ENCODE data around the gene CANT1. TPM values are rescaled to one million over a fixed set of nuclear protein-coding genes. Genes with fewer than 3 reads are reported as not detected.
A peak's percentile ranks its signal among the peaks of the same experiment; 100 is the strongest.

Gene CANT1
- total and polyA plus RNA-seq, 2 of the 13 experiments (the other 11 are each of a cell fraction or from before 2014, with no cell fraction given): 34.1 to 42.1 TPM

DNA sequence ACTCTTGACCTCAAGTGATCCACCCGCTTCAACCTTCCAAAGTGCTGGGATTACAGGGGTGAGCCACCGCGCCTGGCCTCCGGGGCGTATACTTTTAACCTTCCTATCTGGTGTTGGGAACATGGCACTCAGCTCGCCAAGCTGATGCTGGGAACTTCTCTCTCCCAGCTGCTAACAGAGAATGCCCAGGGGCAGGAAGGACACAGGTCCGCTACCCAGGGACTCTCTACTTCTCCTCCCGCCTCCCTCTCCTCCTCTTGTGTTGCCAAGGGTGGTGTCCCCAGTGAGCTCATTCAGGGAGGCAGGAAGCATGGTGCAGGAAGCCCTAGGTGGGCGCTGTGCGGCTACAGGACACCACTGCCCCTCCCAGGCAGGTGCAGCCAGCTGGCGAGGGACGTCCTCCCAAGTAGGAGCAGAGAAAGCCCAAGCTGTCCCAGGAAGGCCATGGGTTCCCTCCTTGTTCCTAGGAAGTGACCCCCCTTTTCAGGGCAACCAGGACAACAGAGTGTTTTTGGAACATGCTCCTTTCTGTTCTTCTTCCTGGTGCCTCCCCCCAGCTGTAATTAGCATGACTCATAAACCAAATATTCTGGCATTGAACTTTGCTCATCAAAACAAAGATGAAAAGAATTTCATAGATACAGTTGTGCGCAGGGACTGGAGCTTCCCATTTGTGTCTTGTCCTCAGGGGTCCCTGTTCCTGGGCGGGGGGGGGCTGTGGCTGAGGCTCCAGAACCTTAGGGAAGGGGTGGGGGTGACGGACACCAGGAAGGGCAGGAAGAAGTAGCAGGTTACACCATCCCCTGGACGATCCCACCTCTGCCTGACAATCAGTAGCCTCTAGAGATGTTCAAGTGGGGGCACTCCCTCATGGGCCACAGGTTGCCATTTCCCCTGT, 17.1 kb upstream of the CANT1 start (continued):
- 0 out of 2 replicates have a peak, but pooled peaks have one; percentile 60 for TF ChIP-seq MEIS2 (CRISPR knock-in tag; IDR thresholded peaks at IDR 0.05)
- TF ChIP-seq GPN1 (CRISPR knock-in tag; IDR thresholded peaks at IDR 0.05; ENCODE audit: borderline replicate concordance): no peak
- 0 out of 2 replicates have a peak, but pooled peaks have one; percentile 18 for TF ChIP-seq ESRRA (CRISPR knock-in tag; IDR thresholded peaks at IDR 0.05; ENCODE audit: low read depth)
- TF ChIP-seq TEAD3 (CRISPR knock-in tag; optimal IDR thresholded peaks at IDR 0.05; ENCODE audit: borderline replicate concordance): peak; percentile 91
- TF ChIP-seq ZMYM4 (CRISPR knock-in tag; IDR thresholded peaks at IDR 0.05): peak; percentile 65
- TF ChIP-seq ZNF775 (CRISPR knock-in tag; IDR thresholded peaks at IDR 0.05; ENCODE audit: borderline replicate concordance): 0 out of 2 replicates have a peak, but pooled peaks have one; percentile 45
- no peak for TF ChIP-seq ATM (IDR thresholded peaks at IDR 0.05; ENCODE audit: borderline replicate concordance)
- TF ChIP-seq GTF3A (CRISPR knock-in tag; conservative IDR thresholded peaks at IDR 0.05): no peak
- no peak; the same call in 1 of the 2 replicates for TF ChIP-seq KDM2A (CRISPR knock-in tag; IDR thresholded peaks at IDR 0.05; ENCODE audit: borderline replicate concordance, low read depth)
- TF ChIP-seq ETV6 (CRISPR knock-in tag; conservative IDR thresholded peaks at IDR 0.05): peak; percentile 68; the same call in 1 of the 2 replicates
- peak; percentile 24; the same call in 1 of the 2 replicates for TF ChIP-seq ZNF569 (CRISPR knock-in tag; IDR thresholded peaks at IDR 0.05; ENCODE audit: borderline replicate concordance)
- peak; percentile 64; the same call in 1 of the 2 replicates for TF ChIP-seq DNMT3B (CRISPR knock-in tag; conservative IDR thresholded peaks at IDR 0.05)
- TF ChIP-seq, protein P1, sequence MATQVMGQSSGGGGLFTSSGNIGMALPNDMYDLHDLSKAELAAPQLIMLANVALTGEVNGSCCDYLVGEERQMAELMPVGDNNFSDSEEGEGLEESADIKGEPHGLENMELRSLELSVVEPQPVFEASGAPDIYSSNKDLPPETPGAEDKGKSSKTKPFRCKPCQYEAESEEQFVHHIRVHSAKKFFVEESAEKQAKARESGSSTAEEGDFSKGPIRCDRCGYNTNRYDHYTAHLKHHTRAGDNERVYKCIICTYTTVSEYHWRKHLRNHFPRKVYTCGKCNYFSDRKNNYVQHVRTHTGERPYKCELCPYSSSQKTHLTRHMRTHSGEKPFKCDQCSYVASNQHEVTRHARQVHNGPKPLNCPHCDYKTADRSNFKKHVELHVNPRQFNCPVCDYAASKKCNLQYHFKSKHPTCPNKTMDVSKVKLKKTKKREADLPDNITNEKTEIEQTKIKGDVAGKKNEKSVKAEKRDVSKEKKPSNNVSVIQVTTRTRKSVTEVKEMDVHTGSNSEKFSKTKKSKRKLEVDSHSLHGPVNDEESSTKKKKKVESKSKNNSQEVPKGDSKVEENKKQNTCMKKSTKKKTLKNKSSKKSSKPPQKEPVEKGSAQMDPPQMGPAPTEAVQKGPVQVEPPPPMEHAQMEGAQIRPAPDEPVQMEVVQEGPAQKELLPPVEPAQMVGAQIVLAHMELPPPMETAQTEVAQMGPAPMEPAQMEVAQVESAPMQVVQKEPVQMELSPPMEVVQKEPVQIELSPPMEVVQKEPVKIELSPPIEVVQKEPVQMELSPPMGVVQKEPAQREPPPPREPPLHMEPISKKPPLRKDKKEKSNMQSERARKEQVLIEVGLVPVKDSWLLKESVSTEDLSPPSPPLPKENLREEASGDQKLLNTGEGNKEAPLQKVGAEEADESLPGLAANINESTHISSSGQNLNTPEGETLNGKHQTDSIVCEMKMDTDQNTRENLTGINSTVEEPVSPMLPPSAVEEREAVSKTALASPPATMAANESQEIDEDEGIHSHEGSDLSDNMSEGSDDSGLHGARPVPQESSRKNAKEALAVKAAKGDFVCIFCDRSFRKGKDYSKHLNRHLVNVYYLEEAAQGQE (IDR thresholded peaks at IDR 0.05; ENCODE audit: borderline replicate concordance in 1 of 2, low read depth in 1 of 2, low read length in 2 of 2): no peak; a peak in 1 of 4 replicates
- no peak for TF ChIP-seq ZNF446 (CRISPR knock-in tag; IDR thresholded peaks at IDR 0.05)
- TF ChIP-seq PLRG1 (conservative IDR thresholded peaks at IDR 0.05): no peak
- TF ChIP-seq, protein P2, sequence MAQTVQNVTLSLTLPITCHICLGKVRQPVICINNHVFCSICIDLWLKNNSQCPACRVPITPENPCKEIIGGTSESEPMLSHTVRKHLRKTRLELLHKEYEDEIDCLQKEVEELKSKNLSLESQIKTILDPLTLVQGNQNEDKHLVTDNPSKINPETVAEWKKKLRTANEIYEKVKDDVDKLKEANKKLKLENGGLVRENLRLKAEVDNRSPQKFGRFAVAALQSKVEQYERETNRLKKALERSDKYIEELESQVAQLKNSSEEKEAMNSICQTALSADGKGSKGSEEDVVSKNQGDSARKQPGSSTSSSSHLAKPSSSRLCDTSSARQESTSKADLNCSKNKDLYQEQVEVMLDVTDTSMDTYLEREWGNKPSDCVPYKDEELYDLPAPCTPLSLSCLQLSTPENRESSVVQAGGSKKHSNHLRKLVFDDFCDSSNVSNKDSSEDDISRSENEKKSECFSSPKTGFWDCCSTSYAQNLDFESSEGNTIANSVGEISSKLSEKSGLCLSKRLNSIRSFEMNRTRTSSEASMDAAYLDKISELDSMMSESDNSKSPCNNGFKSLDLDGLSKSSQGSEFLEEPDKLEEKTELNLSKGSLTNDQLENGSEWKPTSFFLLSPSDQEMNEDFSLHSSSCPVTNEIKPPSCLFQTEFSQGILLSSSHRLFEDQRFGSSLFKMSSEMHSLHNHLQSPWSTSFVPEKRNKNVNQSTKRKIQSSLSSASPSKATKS (CRISPR knock-in tag; IDR thresholded peaks at IDR 0.05): no peak
- TF ChIP-seq CBX2 (IDR thresholded peaks at IDR 0.05; ENCODE audit: low read depth, low read length): no peak
- 0 out of 2 replicates have a peak, but pooled peaks have one; percentile 58 for TF ChIP-seq CBX2 (CRISPR knock-in tag; IDR thresholded peaks at IDR 0.05; ENCODE audit: low read depth)
- TF ChIP-seq HMGXB3 (CRISPR knock-in tag; IDR thresholded peaks at IDR 0.05; ENCODE audit: borderline replicate concordance): peak; percentile 16; the same call in 1 of the 2 replicates
